Peyer's patch (tissue), 4 donors: ENCODE data around the gene CTSW. TPM values are rescaled to one million over a fixed set of nuclear protein-coding genes. Genes with fewer than 3 reads are reported as not detected.

ENCODE experiments used
- DNase-seq, 3 donors: peaks; one replicate each; pipeline ENCODE4 v3.0.0-alpha.2; 2017 to 2019
- H3K27ac ChIP-seq, 4 donors: fragments of 200-600 bp; sonication (generic); one replicate each; pipeline ENCODE4 v1.5.1; 2016 to 2019
- H3K27me3 ChIP-seq, 2 donors: fragments of 200-600 bp; sonication (generic); one replicate each; pipeline ENCODE4 v1.5.1; 2019
- H3K36me3 ChIP-seq, 3 donors: fragments of 200-600 bp; sonication (generic); one replicate each; pipeline ENCODE4 v1.5.1; 2016 to 2019
- H3K4me1 ChIP-seq, 4 donors: fragments of 200-600 bp; sonication (generic); one replicate each; pipeline ENCODE4 v1.5.1; 2016 to 2019
- H3K4me3 ChIP-seq, 4 donors: fragments of 200-600 bp; sonication (generic); 1 replicate in 3 of 4; 2 replicates in 1 of 4; pipeline ENCODE4 v1.5.1; 2016 to 2019; ENCODE audit warnings: mild to moderate bottlenecking in 1 of 4
- H3K9me3 ChIP-seq, 4 donors: fragments of 200-600 bp; sonication (generic); one replicate each; pipeline ENCODE4 v1.5.1; 2016 to 2019; ENCODE audit warnings: mild to moderate bottlenecking in 1 of 4
- CTCF ChIP-seq, 6 experiments: fragments of 450-650 bp in 4 of 6; fragments of 200-600 bp in 2 of 6; sonication (generic) in 1 of 6; IDR thresholded peaks; one replicate each; pipeline ENCODE4 v1.5.1; 2017 to 2019; ENCODE audit warnings: antibody characterized with exemption in 6 of 6, mild to moderate bottlenecking in 3 of 6, moderate library complexity in 1 of 6
- POLR2A ChIP-seq, 2 donors: fragments of 450-650 bp; IDR thresholded peaks; one replicate each; pipeline ENCODE4 v1.5.1; 2017; ENCODE audit warnings: antibody characterized with exemption in 2 of 2, mild to moderate bottlenecking in 2 of 2, moderate library complexity in 2 of 2
- total RNA-seq, 4 donors: library from RNA; depleted of rRNA; stranded (reverse); fragments of >200 nt; gene quantifications; one replicate each; pipeline ENCODE4 v1.1.0, GENCODE V29; 2016

The CTSW gene
- total RNA-seq, 4 donors from 2014 or later: 1.3 to 1.9 TPM; not detected in 2

GRCh38 chr11:65916391-65916790 lies 36.8 kb downstream of the CTSW start:
- peak overlapping the region; percentile 25 to 98 (median 78) for H3K27ac ChIP-seq
- H3K36me3 ChIP-seq: peaks cover 0 to 3% (median 0%) of the 10 kb centered on the region in 3 donors
- no peaks in the 10 kb centered on the region for H3K9me3 ChIP-seq
- peaks cover 2 to 51% (median 21%) of the 10 kb centered on the region in 4 donors for H3K4me1 ChIP-seq
- DNase-seq: no peak
- H3K4me3 ChIP-seq: no peak overlapping the region
- no peak for TF ChIP-seq CTCF (IDR thresholded peaks at IDR 0.05)
- no peak for TF ChIP-seq POLR2A (IDR thresholded peaks at IDR 0.05)
- H3K27me3 ChIP-seq: no peaks in the 10 kb centered on the region

- Histone ChIP-seq H3K27ac (peak overlapping the region in 2 of 4 donors; percentile 75 to 98), H3K36me3 (peaks cover 0 to 8% (median 0%) of the 10 kb centered on the region in 3 donors), H3K4me1 (peaks cover 2 to 48% (median 21%) of the 10 kb centered on the region in 4 donors), H3K9me3 (no peaks in the 10 kb centered on the region), H3K4me3 (peak overlapping the region in 1 of 4 donors; percentile 94), H3K27me3 (no peaks in the 10 kb centered on the region)
- TF ChIP-seq POLR2A (IDR thresholded peaks at IDR 0.05) (no peak), CTCF (IDR thresholded peaks at IDR 0.05) (no peak)
- DNase-seq: no peak
These were observed 37.4 kb downstream of the CTSW start for GRCh38 chr11:65917077-65917433.

GRCh38 chr11:65917434-65918210 lies 38.0 kb downstream of the CTSW start:
- H3K4me3 ChIP-seq: peak overlapping the region; percentile 92 to 99 (median 96)
- peak overlapping the region in 3 of 4 donors; percentile 88 to 100 (median 98) for H3K27ac ChIP-seq
- peaks cover 2 to 48% (median 21%) of the 10 kb centered on the region in 4 donors for H3K4me1 ChIP-seq
- peaks cover 0 to 13% (median 0%) of the 10 kb centered on the region in 3 donors for H3K36me3 ChIP-seq
- H3K9me3 ChIP-seq: no peaks in the 10 kb centered on the region
- TF ChIP-seq POLR2A (IDR thresholded peaks at IDR 0.05): no peak
- TF ChIP-seq CTCF (IDR thresholded peaks at IDR 0.05): no peak
- DNase-seq: no peak
- H3K27me3 ChIP-seq: no peaks in the 10 kb centered on the region

- H3K36me3 ChIP-seq: peaks cover 0 to 18% (median 0%) of the 10 kb centered on the region in 3 donors
- no peak for DNase-seq
- H3K4me3 ChIP-seq: peak within 1 kb of the TSS; percentile 94 to 99 (median 97)
- peak within 1 kb of the TSS; percentile 88 to 100 (median 95) for H3K27ac ChIP-seq
- H3K27me3 ChIP-seq: no peaks in the 10 kb centered on the region
- TF ChIP-seq POLR2A (IDR thresholded peaks at IDR 0.05) (peak in 1 of 2 donors; percentile 12), CTCF (IDR thresholded peaks at IDR 0.05) (no peak)
- H3K9me3 ChIP-seq: no peaks in the 10 kb centered on the region
- H3K4me1 ChIP-seq: peaks cover 2 to 48% (median 21%) of the 10 kb centered on the region in 4 donors
These were observed 38.8 kb downstream of the CTSW start, which contains the start of gene C11orf68 for GRCh38 chr11:65918211-65919140. Gene C11orf68 (minus strand): TSS chr11:65919062. CDS start chr11:65919031, 31 bp downstream.

GRCh38 chr11:65919141-65919572 lies 39.5 kb downstream of the CTSW start, which contains the start of gene DRAP1:
Gene DRAP1 (plus strand): TSS chr11:65919426. CDS start chr11:65919502, 76 bp downstream.
- H3K27me3 ChIP-seq: no peaks in the 10 kb centered on the region
- H3K9me3 ChIP-seq: no peaks in the 10 kb centered on the region
- H3K27ac ChIP-seq: peak within 1 kb of the TSS; percentile 88 to 100 (median 95)
- DNase-seq: peak; percentile 99 to 100 (median 99)
- peak within 1 kb of the TSS; percentile 94 to 99 (median 97) for H3K4me3 ChIP-seq
- peaks cover 2 to 48% (median 21%) of the 10 kb centered on the region in 4 donors for H3K4me1 ChIP-seq
- peaks cover 0 to 18% (median 0%) of the 10 kb centered on the region in 3 donors for H3K36me3 ChIP-seq
- TF ChIP-seq CTCF (IDR thresholded peaks at IDR 0.05) (peak in 2 of 6 experiments; percentile 6 to 44), POLR2A (IDR thresholded peaks at IDR 0.05) (peak; percentile 40 to 56)
